ENCODE measurements around the gene CHEK1. TPM values are rescaled to one million over a fixed set of nuclear protein-coding genes. Genes with fewer than 3 reads are reported as not detected.

Gene CHEK1
- total RNA-seq, 2 donors from 2014 or later = 103 to 123 TPM

DNA sequence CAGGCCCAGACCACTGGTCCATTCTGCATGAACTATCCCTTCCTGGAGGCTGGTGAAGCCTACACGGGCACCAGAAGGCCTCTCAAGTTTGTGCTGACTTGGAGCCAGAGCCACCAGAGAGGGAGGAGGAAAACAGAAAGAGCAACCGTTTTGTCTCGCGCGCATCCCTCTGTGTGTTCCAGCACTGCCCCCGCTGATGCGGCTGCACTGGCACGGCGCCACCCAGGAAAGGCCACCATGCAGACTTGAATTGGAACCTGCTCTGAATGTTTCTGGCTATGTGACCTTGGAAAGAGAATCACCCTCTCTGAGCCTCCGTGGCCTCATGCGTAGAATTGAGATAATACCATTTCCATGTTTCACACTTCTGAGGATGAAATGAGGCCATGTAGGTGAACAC, 63.1 kb downstream of the CHEK1 start:
- Mint-ChIP-seq H3K4me1 (peaks cover 17% of the 10 kb centered on the region), H3K27ac (no peak overlapping the region), H3K36me3 (ENCODE audit: low read depth) (peaks cover 27% of the 10 kb centered on the region), H3K9me3 (peaks cover 29% of the 10 kb centered on the region), H3K4me3 (no peak overlapping the region), H3K27me3 (ENCODE audit: insufficient read depth) (no peaks in the 10 kb centered on the region)
- H3K27ac ChIP-seq (ENCODE audit: low read depth, low read length) = no peak overlapping the region
- peaks cover 27% of the 10 kb centered on the region for H3K9me3 ChIP-seq (ENCODE audit: control insufficient read depth, low read length)
- no peak overlapping the region for H3K9ac ChIP-seq (ENCODE audit: extremely low read depth, low read length, poor library complexity, severe bottlenecking)
- H3K36me3 ChIP-seq (ENCODE audit: control insufficient read depth, insufficient read depth, low read length) = no peaks in the 10 kb centered on the region
- DNase-seq = no peak
- H3K27me3 ChIP-seq (ENCODE audit: control insufficient read depth, insufficient read depth, low read length, poor library complexity, severe bottlenecking) = no peaks in the 10 kb centered on the region
- TF ChIP-seq, protein P1, sequence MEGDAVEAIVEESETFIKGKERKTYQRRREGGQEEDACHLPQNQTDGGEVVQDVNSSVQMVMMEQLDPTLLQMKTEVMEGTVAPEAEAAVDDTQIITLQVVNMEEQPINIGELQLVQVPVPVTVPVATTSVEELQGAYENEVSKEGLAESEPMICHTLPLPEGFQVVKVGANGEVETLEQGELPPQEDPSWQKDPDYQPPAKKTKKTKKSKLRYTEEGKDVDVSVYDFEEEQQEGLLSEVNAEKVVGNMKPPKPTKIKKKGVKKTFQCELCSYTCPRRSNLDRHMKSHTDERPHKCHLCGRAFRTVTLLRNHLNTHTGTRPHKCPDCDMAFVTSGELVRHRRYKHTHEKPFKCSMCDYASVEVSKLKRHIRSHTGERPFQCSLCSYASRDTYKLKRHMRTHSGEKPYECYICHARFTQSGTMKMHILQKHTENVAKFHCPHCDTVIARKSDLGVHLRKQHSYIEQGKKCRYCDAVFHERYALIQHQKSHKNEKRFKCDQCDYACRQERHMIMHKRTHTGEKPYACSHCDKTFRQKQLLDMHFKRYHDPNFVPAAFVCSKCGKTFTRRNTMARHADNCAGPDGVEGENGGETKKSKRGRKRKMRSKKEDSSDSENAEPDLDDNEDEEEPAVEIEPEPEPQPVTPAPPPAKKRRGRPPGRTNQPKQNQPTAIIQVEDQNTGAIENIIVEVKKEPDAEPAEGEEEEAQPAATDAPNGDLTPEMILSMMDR (conservative IDR thresholded peaks at IDR 0.05) = no peak
- no peak overlapping the region for H3K4me3 ChIP-seq (ENCODE audit: low read length)
- no peaks in the 10 kb centered on the region for H3K4me1 ChIP-seq (ENCODE audit: control insufficient read depth, insufficient read depth, low read length)
- 96 to 98% methylated on average over 11 of the region's 11 CpGs for WGBS, 2 experiments (ENCODE audit: insufficient coverage in 1 of 2, insufficient read length in 1 of 2)

DNA sequence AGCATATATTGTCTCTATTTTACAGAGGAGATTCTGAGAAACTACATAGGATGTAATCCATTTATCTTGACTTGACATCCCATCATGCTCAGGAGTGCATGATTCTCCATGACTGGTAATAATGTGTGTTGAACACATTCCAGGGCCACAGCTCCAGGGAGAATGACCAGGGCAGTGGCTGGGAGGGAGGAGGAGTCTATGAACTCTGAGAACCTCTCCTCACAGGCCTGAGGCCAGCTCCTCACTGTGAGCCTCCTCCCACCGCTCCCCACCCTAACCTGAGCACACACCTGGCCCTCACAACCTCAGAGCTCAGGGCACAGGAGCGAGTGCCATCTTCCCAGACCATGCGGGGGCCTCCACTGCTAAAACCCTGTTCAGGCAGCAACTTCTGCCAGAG, 63.7 kb downstream of the CHEK1 start:
- no peaks in the 10 kb centered on the region for H3K27me3 ChIP-seq (ENCODE audit: control insufficient read depth, insufficient read depth, low read length, poor library complexity, severe bottlenecking)
- no peaks in the 10 kb centered on the region for H3K27me3 Mint-ChIP-seq (ENCODE audit: insufficient read depth)
- no peak for DNase-seq
- peaks cover 29% of the 10 kb centered on the region for H3K9me3 Mint-ChIP-seq
- peaks cover 17% of the 10 kb centered on the region for H3K4me1 Mint-ChIP-seq
- H3K27ac Mint-ChIP-seq = no peak overlapping the region
- H3K4me3 Mint-ChIP-seq = no peak overlapping the region
- no peak overlapping the region for H3K9ac ChIP-seq (ENCODE audit: extremely low read depth, low read length, poor library complexity, severe bottlenecking)
- H3K36me3 ChIP-seq (ENCODE audit: control insufficient read depth, insufficient read depth, low read length) = no peaks in the 10 kb centered on the region
- WGBS, 2 experiments (ENCODE audit: insufficient coverage in 1 of 2, insufficient read length in 1 of 2) = 94% methylated on average over 3 of the region's 3 CpGs; no CpG with 5 or more reads in 1 of the 2 experiments
- H3K27ac ChIP-seq (ENCODE audit: low read depth, low read length) = no peak overlapping the region
- H3K36me3 Mint-ChIP-seq (ENCODE audit: low read depth) = peaks cover 27% of the 10 kb centered on the region
- peaks cover 27% of the 10 kb centered on the region for H3K9me3 ChIP-seq (ENCODE audit: control insufficient read depth, low read length)
- H3K4me3 ChIP-seq (ENCODE audit: low read length) = no peak overlapping the region
- no peaks in the 10 kb centered on the region for H3K4me1 ChIP-seq (ENCODE audit: control insufficient read depth, insufficient read depth, low read length)
- TF ChIP-seq, protein P1 (conservative IDR thresholded peaks at IDR 0.05) = no peak

DNA sequence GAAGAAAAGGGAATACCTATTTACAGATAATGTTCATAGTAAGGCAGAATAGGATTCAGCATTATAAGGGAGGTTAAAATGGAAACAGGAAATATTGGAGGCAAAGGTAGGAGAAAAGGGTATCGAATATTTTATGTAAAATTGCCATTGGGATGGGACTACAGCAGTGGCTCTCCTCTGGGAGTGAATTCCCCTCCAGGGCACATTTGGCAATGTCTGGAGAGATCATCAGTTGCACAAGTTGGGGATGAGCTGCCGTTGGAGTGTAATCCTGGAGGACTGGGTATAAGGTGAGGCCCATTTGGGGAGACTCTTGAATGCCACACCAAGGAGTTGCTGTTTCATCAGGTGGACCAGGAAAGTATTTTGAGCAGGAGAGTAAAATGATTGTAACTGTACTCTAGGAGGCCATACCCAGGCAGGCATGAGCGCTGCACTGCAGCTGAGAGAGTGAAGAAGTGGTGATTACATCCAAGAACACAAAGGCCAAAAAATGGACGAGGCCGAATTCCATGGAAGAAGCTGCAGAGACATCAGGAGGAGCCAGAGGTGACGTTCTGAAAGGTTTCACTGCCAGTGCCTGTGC, 64.4 kb downstream of the CHEK1 start:
- H3K36me3 Mint-ChIP-seq (ENCODE audit: low read depth) = peaks cover 27% of the 10 kb centered on the region
- no peak overlapping the region for H3K27ac Mint-ChIP-seq
- TF ChIP-seq, protein P1 (conservative IDR thresholded peaks at IDR 0.05) = no peak
- WGBS, 2 experiments (ENCODE audit: insufficient coverage in 1 of 2, insufficient read length in 1 of 2) = 90 to 91% methylated on average over 6 of the region's 6 CpGs
- Histone ChIP-seq H3K27me3 (ENCODE audit: control insufficient read depth, insufficient read depth, low read length, poor library complexity, severe bottlenecking) (no peaks in the 10 kb centered on the region), H3K27ac (ENCODE audit: low read depth, low read length) (no peak overlapping the region), H3K9me3 (ENCODE audit: control insufficient read depth, low read length) (peaks cover 27% of the 10 kb centered on the region), H3K36me3 (ENCODE audit: control insufficient read depth, insufficient read depth, low read length) (no peaks in the 10 kb centered on the region), H3K4me3 (ENCODE audit: low read length) (no peak overlapping the region), H3K9ac (ENCODE audit: extremely low read depth, low read length, poor library complexity, severe bottlenecking) (no peak overlapping the region), H3K4me1 (ENCODE audit: control insufficient read depth, insufficient read depth, low read length) (no peaks in the 10 kb centered on the region)
- H3K9me3 Mint-ChIP-seq = peaks cover 29% of the 10 kb centered on the region
- no peak for DNase-seq
- H3K27me3 Mint-ChIP-seq (ENCODE audit: insufficient read depth) = no peaks in the 10 kb centered on the region
- H3K4me1 Mint-ChIP-seq = peaks cover 17% of the 10 kb centered on the region
- H3K4me3 Mint-ChIP-seq = no peak overlapping the region
